HepG2 (cell line): ENCODE measurements around the gene PSORS1C1. TPM values are rescaled to one million over a fixed set of nuclear protein-coding genes. Genes with fewer than 3 reads are reported as not detected.

Experiments used
- ATAC-seq: fragments of 200-7000 bp; cut with Tn5 transposase; 3 replicates; pipeline ENCODE4 v1.9.1; 2020; ENCODE audit warnings: mild to moderate bottlenecking, moderate library complexity
- BruUV-seq: library from RNA; stranded (reverse); fragments of 400-500 nt; replicated peaks from 2 replicates; lab custom pipeline; 2021; lab: Mats Ljungman, UMichigan
- CTCF ChIA-PET: fragments of 300-600 bp; formaldehyde crosslinking; extraction: SDS; loops from one replicate; lab custom pipeline; 2021; ENCODE audit warnings: low total read pairs, inconsistent platforms, low intra/inter-chr PET ratio; lab: Yijun Ruan, JAX
- POLR2A ChIA-PET: fragments of 350-600 bp; sonication (Branson Sonifier 250); formaldehyde crosslinking; loops from one replicate; lab custom pipeline; 2020; ENCODE audit warnings: antibody characterized with exemption, inconsistent platforms; lab: Yijun Ruan, JAX
- DNase-seq: peaks from one replicate; pipeline ENCODE4 v3.0.0-alpha.2; 2015; ENCODE audit warnings: low spot score
- FAIRE-seq: peaks from 3 replicates; lab custom pipeline; 2011; peaks lifted over from hg19 to GRCh38; lab: Jason Lieb, UNC
- H2AFZ ChIP-seq: one replicate; pipeline ENCODE4 v1.6.1; 2011; ENCODE audit warnings: low read length, inconsistent platforms
- H3K27ac ChIP-seq: fragments of 300-600 bp; 3 replicates; pipeline ENCODE4 v1.8.0; 2011; ENCODE audit warnings: mixed run types, mild to moderate bottlenecking, mixed read lengths, low read length, inconsistent platforms; ENCODE audit not compliant: insufficient read depth; ENCODE audit errors: extremely low read length
- H3K27me3 ChIP-seq, 2 experiments: fragments of 200-600 bp in 1 of 2; 2 replicates in 1 of 2; 3 replicates in 1 of 2; pipeline versions ENCODE4 v1.6.0 to v1.8.0; 2011; ENCODE audit warnings: low read length in 2 of 2, mild to moderate bottlenecking in 2 of 2, moderate library complexity in 2 of 2, inconsistent platforms in 1 of 2; ENCODE audit not compliant: insufficient read depth in 2 of 2, control insufficient read depth in 1 of 2
- H3K36me3 ChIP-seq, 2 experiments: fragments of 200-600 bp in 1 of 2; replicated peaks in 1 of 2; 2 replicates in 1 of 2; 3 replicates in 1 of 2; pipeline versions ENCODE4 v1.5.1 to v1.8.0; 2011; ENCODE audit warnings: low read length in 2 of 2, inconsistent platforms in 1 of 2; ENCODE audit not compliant: insufficient read depth in 2 of 2, control insufficient read depth in 1 of 2
- H3K4me1 ChIP-seq: 2 replicates; pipeline ENCODE4 v1.5.1; 2012; ENCODE audit warnings: low read length, inconsistent platforms; ENCODE audit not compliant: insufficient read depth
- H3K4me2 ChIP-seq: 2 replicates; pipeline ENCODE4 v1.6.0; 2011; ENCODE audit warnings: low read depth, low read length, inconsistent platforms
- H3K4me3 ChIP-seq, 3 experiments: fragments of 200-600 bp in 1 of 3; sonication (generic), shearing (Covaris generic) in 1 of 3; replicated peaks in 1 of 3; 2 replicates each; pipeline ENCODE4 v1.5.1; 2011 to 2016; ENCODE audit warnings: low read length in 3 of 3, inconsistent platforms in 2 of 3, low read depth in 2 of 3, mild to moderate bottlenecking in 2 of 3, control low read depth in 1 of 3, mixed read lengths in 1 of 3; ENCODE audit not compliant: insufficient read depth in 1 of 3
- H3K79me2 ChIP-seq: one replicate; pipeline ENCODE4 v1.6.1; 2011; ENCODE audit warnings: low read length, inconsistent platforms; ENCODE audit not compliant: insufficient read depth
- H3K9ac ChIP-seq: 2 replicates; pipeline ENCODE4 v1.6.0; 2011; ENCODE audit warnings: mild to moderate bottlenecking, low read depth, low read length, inconsistent platforms; ENCODE audit not compliant: insufficient read depth
- H3K9me3 ChIP-seq: 2 replicates; pipeline ENCODE4 v1.5.1; 2012; ENCODE audit warnings: mild to moderate bottlenecking, low read length
- H4K20me1 ChIP-seq: 2 replicates; pipeline ENCODE4 v1.6.0; 2011; ENCODE audit warnings: inconsistent platforms, mild to moderate bottlenecking, low read length, moderate library complexity; ENCODE audit not compliant: insufficient read depth
- ATF7 ChIP-seq, 2 experiments: fragments of 450-650 bp in 1 of 2; sonication (generic) in 1 of 2; formaldehyde crosslinking in 1 of 2; IDR thresholded peaks; 2 replicates each; pipeline versions ENCODE4 v1.4.0 to v1.6.1; 2016 to 2020; ENCODE audit warnings: antibody characterized with exemption in 1 of 2, mild to moderate bottlenecking in 1 of 2, missing genetic modification reagents in 1 of 2
- DZIP1 ChIP-seq: sonication (generic); formaldehyde crosslinking; IDR thresholded peaks from 2 replicates; pipeline ENCODE4 v1.5.0; 2020; ENCODE audit warnings: mild to moderate bottlenecking, missing genetic modification reagents
- E2F2 ChIP-seq: sonication (generic); formaldehyde crosslinking; IDR thresholded peaks from 2 replicates; pipeline ENCODE4 v1.4.0; 2020; ENCODE audit warnings: missing genetic modification reagents, borderline replicate concordance
- HDAC2 ChIP-seq: sonication (generic); formaldehyde crosslinking; IDR thresholded peaks from 2 replicates; pipeline ENCODE4 v1.4.0; 2020; ENCODE audit warnings: missing genetic modification reagents
- MAFK ChIP-seq, 2 experiments: IDR thresholded peaks in 1 of 2; conservative IDR thresholded peaks in 1 of 2; 2 replicates each; pipeline ENCODE4 v1.6.1; 2011; ENCODE audit warnings: improper control_type of control experiment in 2 of 2, low read length in 2 of 2
- MYNN ChIP-seq: sonication (generic); formaldehyde crosslinking; IDR thresholded peaks from 2 replicates; pipeline ENCODE4 v1.4.0; 2020; ENCODE audit warnings: mild to moderate bottlenecking, low read depth, missing genetic modification reagents
- POLR2A ChIP-seq, 2 experiments: IDR thresholded peaks; 2 replicates each; pipeline ENCODE4 v1.6.1; 2011; ENCODE audit warnings: low read depth in 2 of 2, low read length in 2 of 2, mild to moderate bottlenecking in 1 of 2, moderate library complexity in 1 of 2; ENCODE audit not compliant: insufficient read depth in 1 of 2
- STAT6 ChIP-seq: sonication (generic); formaldehyde crosslinking; IDR thresholded peaks from 2 replicates; pipeline ENCODE4 v1.4.0; 2020; ENCODE audit warnings: missing genetic modification reagents, mild to moderate bottlenecking, borderline replicate concordance
- THAP9 ChIP-seq: sonication (generic); formaldehyde crosslinking; IDR thresholded peaks from 2 replicates; pipeline ENCODE4; 2020; ENCODE audit warnings: missing genetic modification reagents, mild to moderate bottlenecking, borderline replicate concordance
- TOE1 ChIP-seq: sonication (generic); formaldehyde crosslinking; IDR thresholded peaks from 2 replicates; pipeline ENCODE4 v1.4.0; 2020; ENCODE audit warnings: mild to moderate bottlenecking, missing genetic modification reagents
- ZFP36L2 ChIP-seq: sonication (generic); formaldehyde crosslinking; IDR thresholded peaks from 2 replicates; pipeline ENCODE4 v1.4.0; 2020; ENCODE audit warnings: missing genetic modification reagents
- WGBS: methylation state at CpG from one replicate; pipeline ENCODE4 v1.1.6; 2017; ENCODE audit warnings: low lambda C conversion rate; 5-methylcytosine and 5-hydroxymethylcytosine counted together
- in situ Hi-C: cut with HindIII; loops from 2 replicates; pipeline ENCODE4 v1.10.0; 2017; ENCODE audit warnings: low pct_unique_long_range_greater_than_20kb; ENCODE audit not compliant: extremely low pct_ligation_motif_present
- intact Hi-C: fragments of 100-400 bp; cut with micrococcal nuclease; formaldehyde crosslinking; loops from one replicate; pipeline ENCODE4 v1.10.0; 2022; ENCODE audit not compliant: unreplicated experiment
- polyA plus RNA-seq, 8 experiments: library from polyadenylated mRNA; depleted of rRNA in 3 of 8; stranded (reverse) in 7 of 8; unstranded in 1 of 8; fragments of >200 nt; fragmentation: Illumina TruSeq in 4 of 8; extraction: Trizol in 4 of 8; gene quantifications; 2 replicates each; pipeline versions ENCODE4 v1.2.1 to v1.2.3, GENCODE V29; 2011 to 2016; ENCODE audit warnings: low read depth in 4 of 8, missing spikeins in 1 of 8, mixed read lengths in 1 of 8; ENCODE audit not compliant: insufficient read depth in 1 of 8
- total RNA-seq, 5 experiments: library from RNA; depleted of rRNA; stranded (reverse); fragments of >200 nt; fragmentation: Illumina TruSeq; extraction: Trizol; gene quantifications; 2 replicates each; pipeline ENCODE4 v1.2.3, GENCODE V29; 2016; ENCODE audit warnings: low read depth in 1 of 5

PSORS1C1 gene
- total and polyA plus RNA-seq, 2 of the 13 experiments (the other 11 are each of a cell fraction or from before 2014, with no cell fraction given): 0.01 to 0.02 TPM

GRCh38 chr6:31172973-31173384, 58.4 kb downstream of the PSORS1C1 start (continued):
- no peak for TF ChIP-seq STAT6
- TF ChIP-seq TOE1 (CRISPR knock-in tag): no peak
- no peak for TF ChIP-seq THAP9 (CRISPR knock-in tag)
- no peak for TF ChIP-seq ZFP36L2 (CRISPR knock-in tag)
- TF ChIP-seq HDAC2 (CRISPR knock-in tag): no peak

DNA sequence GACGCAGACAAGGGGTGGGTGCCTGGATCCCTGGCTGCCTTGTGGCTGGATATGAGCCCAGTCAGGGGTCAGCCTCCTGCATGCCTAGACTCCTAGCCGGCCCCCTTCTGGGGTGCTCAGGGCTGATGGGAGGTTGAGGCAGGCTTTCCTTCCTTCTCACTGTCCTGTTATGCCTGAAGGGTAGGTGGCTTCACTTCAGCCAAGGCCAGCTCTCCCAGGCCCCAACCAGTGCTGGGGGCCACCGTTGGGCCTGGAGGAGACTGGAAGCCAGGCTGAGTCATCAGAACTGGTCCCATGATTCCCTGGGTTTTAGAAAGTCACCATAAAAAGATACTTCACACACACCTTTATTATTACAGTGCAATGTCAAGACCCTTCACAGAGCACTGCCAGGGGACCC, 58.8 kb downstream of the PSORS1C1 start:
- FAIRE-seq: no peak
- H2AFZ ChIP-seq: no peak overlapping the region
- TF ChIP-seq MYNN (CRISPR knock-in tag) (no peak), ATF7 (IDR thresholded peaks at IDR 0.05) (no peak), ATF7 (CRISPR knock-in tag; IDR thresholded peaks at IDR 0.05) (no peak), MAFK (conservative IDR thresholded peaks at IDR 0.05 in 1 of 2, IDR thresholded peaks at IDR 0.05 in 1 of 2; ENCODE audit: low read length in 2 of 2) (peak in 1 of 2 experiments; percentile 22; a peak in 2 of 4 replicates), POLR2A (IDR thresholded peaks at IDR 0.05; ENCODE audit: insufficient read depth in 1 of 2, low read depth in 2 of 2, low read length in 2 of 2) (0 out of 4 replicates have a peak, but pooled peaks of 1 of the 2 experiments have one; percentile 16), DZIP1 (CRISPR knock-in tag) (no peak), E2F2 (CRISPR knock-in tag) (no peak)
- TF ChIP-seq, all 625 proteins: peak for 2
- H3K9ac ChIP-seq: no peak overlapping the region
- POLR2A ChIA-PET: no interaction called here
- H3K9me3 ChIP-seq: no peaks in the 10 kb centered on the region
- H3K79me2 ChIP-seq: peaks cover 3% of the 10 kb centered on the region
- BruUV-seq: no TSS peak
- no peak overlapping the region for H3K4me2 ChIP-seq
- in situ Hi-C loops (no loop called here), intact Hi-C loops (no loop called here)
- H3K27me3 ChIP-seq: no peaks in the 10 kb centered on the region
- DNase-seq (no peak), ATAC-seq (no peak)
- H4K20me1 ChIP-seq: no peaks in the 10 kb centered on the region; the same call in 1 of the 2 replicates
- WGBS: 100% methylated on average over 2 of the region's 3 CpGs
- no peak overlapping the region for H3K27ac ChIP-seq
- peaks cover 10 to 45% of the 10 kb centered on the region in 2 experiments for H3K36me3 ChIP-seq
- H3K4me3 ChIP-seq: no peak overlapping the region
- no peaks in the 10 kb centered on the region for H3K4me1 ChIP-seq
- CTCF ChIA-PET: no interaction called here
